H1 (cell line): ENCODE data around the gene IL2RA. TPM values are rescaled to one million over a fixed set of nuclear protein-coding genes. Genes with fewer than 3 reads are reported as not detected.

Experiments used
- BCL11A ChIP-seq, 2 experiments: IDR thresholded peaks; one replicate each; pipeline ENCODE4 v1.6.1; 2011; ENCODE audit warnings: low read depth in 2 of 2, low read length in 2 of 2, mild to moderate bottlenecking in 2 of 2
- CTBP2 ChIP-seq: IDR thresholded peaks from 2 replicates; pipeline ENCODE4 v1.7.0; 2011; ENCODE audit warnings: borderline replicate concordance, mild to moderate bottlenecking, moderate library complexity, mixed read lengths, low read length; ENCODE audit not compliant: insufficient read depth, insufficient read length
- GABPA ChIP-seq: IDR thresholded peaks from 2 replicates; pipeline ENCODE4 v1.6.1; 2011; ENCODE audit warnings: mild to moderate bottlenecking, low read length, moderate library complexity, borderline replicate concordance; ENCODE audit not compliant: insufficient read depth
- HDAC2 ChIP-seq, 2 experiments: fragments of 300-600 bp in 1 of 2; sonication (generic) in 1 of 2; IDR thresholded peaks; 2 replicates each; pipeline ENCODE4 v1.6.1; 2011 to 2012; ENCODE audit warnings: low read depth in 2 of 2, low read length in 2 of 2, mild to moderate bottlenecking in 2 of 2, moderate library complexity in 2 of 2, borderline replicate concordance in 1 of 2, inconsistent platforms in 1 of 2
- POLR2A ChIP-seq, 2 experiments: IDR thresholded peaks; 1 replicate in 1 of 2; 2 replicates in 1 of 2; pipeline ENCODE4 v1.6.1; 2011; ENCODE audit warnings: low read depth in 2 of 2, low read length in 2 of 2, mild to moderate bottlenecking in 2 of 2; ENCODE audit errors: control extremely low read depth in 1 of 2
- SIX5 ChIP-seq: IDR thresholded peaks from 2 replicates; pipeline ENCODE4 v1.6.1; 2011; ENCODE audit warnings: mild to moderate bottlenecking, low read depth, low read length
- polyA plus RNA-seq, 7 experiments: library from polyadenylated mRNA; depleted of rRNA in 3 of 7; stranded (reverse) in 5 of 7; unstranded in 2 of 7; fragments of >200 nt in 5 of 7; fragments of 200-250 nt in 2 of 7; gene quantifications; 1 replicate in 5 of 7; 2 replicates in 1 of 7; 4 replicates in 1 of 7; pipeline versions ENCODE4 v1.2.1 to v1.2.3, GENCODE V29; 2011 to 2013; ENCODE audit warnings: missing spikeins in 2 of 7, mixed read lengths in 2 of 7
- total RNA-seq: library from RNA; stranded (reverse); fragmentation: NEBNext Ultra II Directional; extraction: Animal tissue kit (Norgen Biotek cat#: 25700); gene quantifications from 2 replicates; pipeline ENCODE4 v1.2.1, GENCODE V29; 2021

Gene IL2RA
- total and polyA plus RNA-seq, 2 of the 8 experiments (the other 6 are each of a cell fraction or from before 2014, with no cell fraction given) = not detected

- TF ChIP-seq BCL11A (IDR thresholded peaks at IDR 0.05; ENCODE audit: low read depth in 2 of 2, low read length in 2 of 2) (no peak), GABPA (no peak), SIX5 (no peak), CTBP2 (no peak), HDAC2 (IDR thresholded peaks at IDR 0.05; ENCODE audit: borderline replicate concordance in 1 of 2, low read depth in 2 of 2, low read length in 2 of 2) (no peak), POLR2A (IDR thresholded peaks at IDR 0.05; ENCODE audit: control extremely low read depth in 1 of 2, low read depth in 2 of 2, low read length in 2 of 2) (no peak)
Measured at GRCh38 chr10:6058682-6059475, 3.3 kb downstream of the IL2RA start (continued).
